ENCODE data around the gene FGD5.

The FGD5 gene

DNA sequence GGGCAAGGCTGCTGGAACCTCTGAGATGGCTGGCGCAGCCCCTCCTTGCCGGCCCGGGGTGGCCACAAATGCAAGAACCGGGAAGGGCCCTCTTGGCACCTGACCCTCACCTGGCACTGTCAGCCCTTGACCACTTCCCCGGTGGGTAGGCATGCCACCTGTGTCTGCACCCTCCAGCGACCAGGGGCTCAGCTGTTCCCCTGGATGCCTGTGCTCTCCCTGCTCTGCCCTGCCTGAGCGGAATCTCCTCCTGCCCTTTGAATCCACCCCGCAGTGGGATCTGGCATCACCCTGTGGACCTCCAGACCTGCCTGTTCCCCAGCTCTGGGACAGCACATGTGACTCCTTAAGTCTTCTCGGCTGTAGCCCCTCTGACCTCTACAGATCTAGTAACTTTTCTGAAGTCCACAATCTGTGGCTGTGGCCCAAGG, 26.1 kb upstream of the FGD5 start:
- no peak for DNase-seq (ENCODE audit: extremely low read depth, insufficient read length)
- no peaks in the 10 kb centered on the region for H3K36me3 ChIP-seq (ENCODE audit: control insufficient read depth, insufficient read depth, low read length)
- TF ChIP-seq, protein P1, sequence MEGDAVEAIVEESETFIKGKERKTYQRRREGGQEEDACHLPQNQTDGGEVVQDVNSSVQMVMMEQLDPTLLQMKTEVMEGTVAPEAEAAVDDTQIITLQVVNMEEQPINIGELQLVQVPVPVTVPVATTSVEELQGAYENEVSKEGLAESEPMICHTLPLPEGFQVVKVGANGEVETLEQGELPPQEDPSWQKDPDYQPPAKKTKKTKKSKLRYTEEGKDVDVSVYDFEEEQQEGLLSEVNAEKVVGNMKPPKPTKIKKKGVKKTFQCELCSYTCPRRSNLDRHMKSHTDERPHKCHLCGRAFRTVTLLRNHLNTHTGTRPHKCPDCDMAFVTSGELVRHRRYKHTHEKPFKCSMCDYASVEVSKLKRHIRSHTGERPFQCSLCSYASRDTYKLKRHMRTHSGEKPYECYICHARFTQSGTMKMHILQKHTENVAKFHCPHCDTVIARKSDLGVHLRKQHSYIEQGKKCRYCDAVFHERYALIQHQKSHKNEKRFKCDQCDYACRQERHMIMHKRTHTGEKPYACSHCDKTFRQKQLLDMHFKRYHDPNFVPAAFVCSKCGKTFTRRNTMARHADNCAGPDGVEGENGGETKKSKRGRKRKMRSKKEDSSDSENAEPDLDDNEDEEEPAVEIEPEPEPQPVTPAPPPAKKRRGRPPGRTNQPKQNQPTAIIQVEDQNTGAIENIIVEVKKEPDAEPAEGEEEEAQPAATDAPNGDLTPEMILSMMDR (IDR thresholded peaks at IDR 0.05; ENCODE audit: insufficient read depth, low read length, poor library complexity, severe bottlenecking), result no peak
- no peak overlapping the region for H3K4me3 ChIP-seq (replicated peaks; ENCODE audit: low read depth, low read length)
- H3K27me3 ChIP-seq (replicated peaks; ENCODE audit: control insufficient read depth, insufficient read depth, low read length), result no peaks in the 10 kb centered on the region

DNA sequence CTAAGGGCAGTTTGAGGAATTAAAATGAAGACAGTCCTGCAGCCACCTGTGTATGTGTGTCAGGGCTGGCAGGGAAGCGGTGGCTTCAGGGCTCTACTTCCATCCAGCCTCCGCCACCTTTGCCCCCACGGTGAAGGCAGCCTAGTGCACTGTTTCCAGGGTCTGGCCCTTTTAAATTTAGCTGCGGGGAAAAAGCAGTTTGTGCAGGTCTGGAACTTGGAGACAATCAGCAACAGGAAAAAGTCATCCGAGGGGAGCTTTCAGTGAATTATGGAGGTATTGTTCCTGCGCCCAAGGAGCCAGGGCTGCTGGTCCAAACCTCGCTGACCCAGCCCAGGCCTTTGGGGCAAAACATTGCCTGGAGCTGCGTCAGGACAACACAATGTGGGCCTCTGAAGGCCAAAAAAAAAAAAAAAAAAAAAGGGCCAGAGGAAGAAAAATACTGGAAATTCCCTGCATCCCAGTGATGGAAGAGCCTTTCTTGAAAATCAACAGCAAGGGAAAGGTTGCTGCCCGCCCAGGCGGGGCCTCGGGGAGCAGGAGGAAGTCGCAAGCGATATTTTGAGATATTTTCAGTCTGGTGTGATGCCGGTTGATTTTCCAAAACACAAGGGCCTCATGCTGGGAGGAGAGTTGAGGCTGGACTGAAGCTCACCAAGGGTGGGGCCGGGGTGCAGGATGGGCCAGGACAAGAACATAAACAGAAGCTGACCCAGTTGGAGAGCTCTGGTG, 25.5 kb upstream of the FGD5 start:
- TF ChIP-seq, protein P1 (IDR thresholded peaks at IDR 0.05; ENCODE audit: insufficient read depth, low read length, poor library complexity, severe bottlenecking), result no peak
- no peaks in the 10 kb centered on the region for H3K27me3 ChIP-seq (replicated peaks; ENCODE audit: control insufficient read depth, insufficient read depth, low read length)
- no peak overlapping the region for H3K4me3 ChIP-seq (replicated peaks; ENCODE audit: low read depth, low read length)
- DNase-seq (ENCODE audit: extremely low read depth, insufficient read length), result no peak
- no peaks in the 10 kb centered on the region for H3K36me3 ChIP-seq (ENCODE audit: control insufficient read depth, insufficient read depth, low read length)

DNA sequence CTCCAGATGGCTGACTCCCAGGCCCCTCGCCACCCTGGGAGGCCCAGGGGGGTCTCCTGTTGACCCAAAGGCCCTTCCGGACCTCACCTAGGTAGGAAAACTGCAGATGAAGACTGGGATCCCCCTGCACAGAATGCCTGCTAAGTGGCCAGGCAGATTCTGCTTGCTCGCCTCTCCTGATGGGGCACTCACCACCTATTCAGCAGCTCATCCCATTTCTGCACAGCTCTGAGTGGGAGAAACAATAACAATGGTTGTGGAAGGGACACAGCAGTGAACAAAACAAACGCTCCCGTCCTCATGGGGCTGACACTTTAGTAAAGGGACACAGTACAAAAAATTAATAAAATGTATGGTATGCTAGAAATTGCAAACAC, 24.9 kb upstream of the FGD5 start:
- TF ChIP-seq, protein P1 (IDR thresholded peaks at IDR 0.05; ENCODE audit: insufficient read depth, low read length, poor library complexity, severe bottlenecking), result no peak
- Histone ChIP-seq H3K36me3 (ENCODE audit: control insufficient read depth, insufficient read depth, low read length) (no peaks in the 10 kb centered on the region), H3K4me3 (replicated peaks; ENCODE audit: low read depth, low read length) (no peak overlapping the region), H3K27me3 (replicated peaks; ENCODE audit: control insufficient read depth, insufficient read depth, low read length) (no peaks in the 10 kb centered on the region)
- DNase-seq (ENCODE audit: extremely low read depth, insufficient read length), result no peak

DNA sequence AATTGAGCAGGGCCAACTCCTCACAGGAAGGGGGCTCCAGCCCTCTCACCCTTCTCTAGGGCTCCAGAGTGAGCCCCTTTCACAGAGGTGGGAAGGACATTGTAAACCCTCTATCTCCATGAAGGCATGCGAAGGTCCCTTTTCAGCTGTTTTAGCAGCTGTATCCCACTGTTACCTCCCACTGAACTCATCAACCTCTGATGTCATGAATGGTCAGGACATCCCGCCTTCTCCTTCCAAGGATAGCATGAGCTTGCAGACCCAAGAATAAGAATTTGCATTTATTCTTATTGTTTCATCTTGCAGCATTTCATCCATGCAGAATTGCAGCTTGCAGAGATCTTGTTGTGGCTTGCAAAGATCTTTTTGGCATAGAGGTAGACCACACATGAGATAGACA, 24.3 kb upstream of the FGD5 start:
- Histone ChIP-seq H3K4me3 (replicated peaks; ENCODE audit: low read depth, low read length) (no peak overlapping the region), H3K27me3 (replicated peaks; ENCODE audit: control insufficient read depth, insufficient read depth, low read length) (no peaks in the 10 kb centered on the region), H3K36me3 (ENCODE audit: control insufficient read depth, insufficient read depth, low read length) (no peaks in the 10 kb centered on the region)
- no peak for DNase-seq (ENCODE audit: extremely low read depth, insufficient read length)
- TF ChIP-seq, protein P1 (IDR thresholded peaks at IDR 0.05; ENCODE audit: insufficient read depth, low read length, poor library complexity, severe bottlenecking), result no peak

DNA sequence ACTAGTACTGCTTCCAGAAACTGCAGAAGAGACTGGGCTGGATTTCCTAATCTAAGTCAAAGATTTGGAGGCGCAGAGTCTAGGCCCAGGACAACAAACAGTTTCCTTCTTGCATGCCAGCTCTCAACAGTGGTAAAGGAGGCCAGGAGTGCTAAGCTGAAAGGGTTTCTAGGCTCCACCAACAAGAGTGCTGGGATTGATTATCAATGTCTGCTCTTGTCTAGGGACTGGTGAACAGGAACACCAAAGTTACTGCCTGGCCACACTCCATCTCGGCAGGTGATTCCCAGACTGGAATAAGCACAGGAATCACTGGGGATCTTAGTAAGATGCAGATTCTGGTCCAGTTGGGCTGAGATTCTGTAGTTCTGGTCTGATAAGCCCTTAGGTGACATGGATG, 22.8 kb upstream of the FGD5 start:
- Histone ChIP-seq H3K36me3 (ENCODE audit: control insufficient read depth, insufficient read depth, low read length) (no peaks in the 10 kb centered on the region), H3K4me3 (replicated peaks; ENCODE audit: low read depth, low read length) (no peak overlapping the region), H3K27me3 (replicated peaks; ENCODE audit: control insufficient read depth, insufficient read depth, low read length) (no peaks in the 10 kb centered on the region)
- TF ChIP-seq, protein P1 (IDR thresholded peaks at IDR 0.05; ENCODE audit: insufficient read depth, low read length, poor library complexity, severe bottlenecking), result no peak
- no peak for DNase-seq (ENCODE audit: extremely low read depth, insufficient read length)

Measured in GM06990 (cell line).